Measurements from ENCODE around the gene HSP90B1.

The HSP90B1 gene

GRCh38 chr12:103930034-103930786 lies at the start of gene HSP90B1:
Gene HSP90B1 (plus strand): TSS chr12:103930410. CDS start chr12:103930516, 106 bp downstream.
- peak; percentile 99 to 100 for DNase-seq (ENCODE audit: low read depth in 2 of 2)

- DNase-seq (ENCODE audit: low read depth in 2 of 2), result no peak
Measured at GRCh38 chr12:103881261-103881660, 48.9 kb upstream of the HSP90B1 start.

GRCh38 chr12:103882861-103883596 lies 47.2 kb upstream of the HSP90B1 start:
- no peak for DNase-seq (ENCODE audit: low read depth in 2 of 2)

- no peak for DNase-seq (ENCODE audit: low read depth in 2 of 2)
Measured at GRCh38 chr12:103883908-103884307, 46.3 kb upstream of the HSP90B1 start.

GRCh38 chr12:103884316-103884715 lies 45.9 kb upstream of the HSP90B1 start:
- no peak for DNase-seq (ENCODE audit: low read depth in 2 of 2)

- DNase-seq (ENCODE audit: low read depth in 2 of 2), result no peak
Measured at GRCh38 chr12:103886195-103886797, 43.9 kb upstream of the HSP90B1 start.

- no peak for DNase-seq (ENCODE audit: low read depth in 2 of 2)
Measured at GRCh38 chr12:103887738-103888137, 42.5 kb upstream of the HSP90B1 start.

- DNase-seq (ENCODE audit: low read depth in 2 of 2), result no peak
Measured at GRCh38 chr12:103897316-103897715, 32.9 kb upstream of the HSP90B1 start.

- no peak for DNase-seq (ENCODE audit: low read depth in 2 of 2)
Measured at GRCh38 chr12:103901518-103902173, 28.6 kb upstream of the HSP90B1 start.

- DNase-seq (ENCODE audit: low read depth in 2 of 2), result no peak
Measured at GRCh38 chr12:103903993-103904392, 26.2 kb upstream of the HSP90B1 start.

GRCh38 chr12:103905730-103906349 lies 24.4 kb upstream of the HSP90B1 start:
- DNase-seq (ENCODE audit: low read depth in 2 of 2), result no peak

GRCh38 chr12:103908246-103908541 lies 22.0 kb upstream of the HSP90B1 start:
- DNase-seq (ENCODE audit: low read depth in 2 of 2), result no peak

- no peak for DNase-seq (ENCODE audit: low read depth in 2 of 2)
Measured at GRCh38 chr12:103908877-103909276, 21.3 kb upstream of the HSP90B1 start.

GRCh38 chr12:103909811-103910210 lies 20.4 kb upstream of the HSP90B1 start:
- DNase-seq (ENCODE audit: low read depth in 2 of 2), result no peak

- DNase-seq (ENCODE audit: low read depth in 2 of 2), result no peak
Measured at GRCh38 chr12:103912069-103912468, 18.1 kb upstream of the HSP90B1 start.

GRCh38 chr12:103913100-103913499 lies 17.1 kb upstream of the HSP90B1 start:
- DNase-seq (ENCODE audit: low read depth in 2 of 2), result no peak

- no peak for DNase-seq (ENCODE audit: low read depth in 2 of 2)
Measured at GRCh38 chr12:103915306-103915705, 14.9 kb upstream of the HSP90B1 start.

GRCh38 chr12:103917873-103918272 lies 12.3 kb upstream of the HSP90B1 start:
- DNase-seq (ENCODE audit: low read depth in 2 of 2), result no peak

GRCh38 chr12:103924761-103925641 lies 5.2 kb upstream of the HSP90B1 start:
- peak; percentile 43 to 57 for DNase-seq (ENCODE audit: low read depth in 2 of 2)

- peak in 1 of 2 donors; percentile 41 for DNase-seq (ENCODE audit: low read depth in 2 of 2)
Measured at GRCh38 chr12:103928682-103929045, 1.5 kb upstream of the HSP90B1 start.

Data from stimulated activated CD8-positive, alpha-beta memory T cell treated with anti-CD3 and anti-CD28 coated beads, Interleukin-15, amount 100 ng/mL, for 48 hours (primary cell).